MG63 (cell line): Measurements from ENCODE around the gene TSPO. TPM values are rescaled to one million over a fixed set of nuclear protein-coding genes. Genes with fewer than 3 reads are reported as not detected.

ENCODE experiments used
- DNase-seq: peaks from one replicate; pipeline ENCODE4 v3.0.0-alpha.2; 2020
- H3K27me3 ChIP-seq: fragments of 250-450 bp; sonication (Bioruptor Pico); 2 replicates; pipeline ENCODE4 v1.5.1; 2020; ENCODE audit warnings: mild to moderate bottlenecking, moderate library complexity
- H3K36me3 ChIP-seq: fragments of 250-450 bp; sonication (Bioruptor Pico); 2 replicates; pipeline ENCODE4 v1.5.1; 2020; ENCODE audit warnings: mild to moderate bottlenecking, moderate library complexity
- H3K4me3 ChIP-seq: fragments of 250-450 bp; sonication (Bioruptor Pico); 2 replicates; pipeline ENCODE4 v1.5.1; 2020; ENCODE audit warnings: mild to moderate bottlenecking, moderate library complexity
- H3K9me3 ChIP-seq: fragments of 250-450 bp; sonication (Bioruptor Pico); 2 replicates; pipeline ENCODE4 v1.5.1; 2020; ENCODE audit warnings: mild to moderate bottlenecking, moderate library complexity
- total RNA-seq: library from RNA; depleted of rRNA; stranded (reverse); fragments of >200 nt; shearing (Covaris generic); gene quantifications from 2 replicates; pipeline ENCODE4 v1.2.3, GENCODE V29; 2014; ENCODE audit warnings: low replicate concordance; rRNA removed

Gene TSPO
- total RNA-seq, 1 experiment from 2014 or later: 558 TPM

GRCh38 chr22:43211941-43212433, 60.6 kb downstream of the TSPO start:
- no peak overlapping the region for H3K4me3 ChIP-seq
- H3K27me3 ChIP-seq: no peaks in the 10 kb centered on the region
- no peaks in the 10 kb centered on the region for H3K9me3 ChIP-seq
- no peak for DNase-seq
- no peaks in the 10 kb centered on the region for H3K36me3 ChIP-seq

- Histone ChIP-seq H3K4me3 (no peak overlapping the region), H3K36me3 (no peaks in the 10 kb centered on the region), H3K27me3 (no peaks in the 10 kb centered on the region), H3K9me3 (no peaks in the 10 kb centered on the region)
- DNase-seq: no peak
These were observed 61.1 kb downstream of the TSPO start for GRCh38 chr22:43212434-43212952.

Other genes starting within 250 kb of the TSPO start
- 45.4 and 46.2 TPM in 2 replicates for gene PACSIN2, start 136.4 kb upstream of the TSPO start, total RNA-seq
- gene TTLL1, start 62.2 kb upstream of the TSPO start, total RNA-seq: 4.9 and 9.2 TPM in 2 replicates
- gene BIK, start 40.8 kb upstream of the TSPO start, total RNA-seq: 0.10 TPM in 1 of 2 replicates, not detected in the other
- gene MCAT, start 8.2 kb upstream of the TSPO start, total RNA-seq: 7.9 and 19.0 TPM in 2 replicates
- gene TTLL12, start 35.6 kb downstream of the TSPO start, total RNA-seq: 50.6 and 61.7 TPM in 2 replicates
- gene SCUBE1, start 191.8 kb downstream of the TSPO start, total RNA-seq: 0.05 and 0.16 TPM in 2 replicates